HG03521 (cell line): Measurements from ENCODE around the gene GASK1A.

Experiments used
- ATAC-seq: cut with Tn5 transposase; IDR thresholded peaks from one replicate; pipeline ENCODE4 v1.9.1; 2021; ENCODE audit warnings: mild to moderate bottlenecking, moderate library complexity; ENCODE audit not compliant: unreplicated experiment

GASK1A gene

GRCh38 chr3:43105596-43106292 is 126.6 kb downstream of the GASK1A start, which contains the start of gene POMGNT2:
Gene POMGNT2, minus strand, starts transcription at chr3:43106079. Its CDS starts 24,648 bp downstream, at chr3:43081431.
- ATAC-seq = peak; percentile 93

DNA sequence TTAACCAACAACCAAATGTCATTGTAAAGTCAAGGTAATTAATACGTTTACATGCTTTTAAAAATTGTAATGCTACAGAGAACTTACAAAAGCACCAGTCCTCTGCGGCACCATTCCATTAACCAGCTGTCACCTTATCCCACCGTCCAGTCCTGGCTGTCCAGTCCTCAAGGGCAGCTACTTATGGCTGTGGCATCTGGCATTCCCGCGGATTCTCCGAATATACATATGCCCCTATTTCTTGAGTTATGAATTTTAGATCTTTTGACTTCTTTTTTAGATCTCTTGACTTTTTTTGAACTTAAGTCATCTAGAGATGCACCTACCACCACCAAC is 127.2 kb downstream of the GASK1A start:
- no peak for ATAC-seq
